Hepatocyte (in vitro differentiated cells): Measurements from ENCODE around the gene ELMO3.

ENCODE experiments used
- CTCF ChIP-seq: fragments of 200-600 bp; sonication (generic); IDR thresholded peaks from 2 replicates; pipeline ENCODE4 v1.5.1; 2016; ENCODE audit warnings: antibody characterized with exemption, mild to moderate bottlenecking; ENCODE audit not compliant: poor library complexity
- EZH2 ChIP-seq: fragments of 200-600 bp; sonication (generic); IDR thresholded peaks from 2 replicates; pipeline ENCODE4 v1.6.1; 2016; ENCODE audit warnings: antibody characterized with exemption, mild to moderate bottlenecking, borderline replicate concordance
- EZH2phosphoT487 ChIP-seq: fragments of 200-600 bp; sonication (generic); IDR thresholded peaks from one replicate; pipeline ENCODE4 v1.6.1; 2018; ENCODE audit warnings: antibody characterized with exemption, mild to moderate bottlenecking, low read depth, moderate library complexity; ENCODE audit not compliant: unreplicated experiment, severe bottlenecking

GRCh38 chr16:67157892-67158635 lies 40.9 kb upstream of the ELMO3 start:
- TF ChIP-seq CTCF (no peak), EZH2 (no peak), EZH2phosphoT487 (no peak)
